OCI-LY1 (cell line): ENCODE measurements around the gene BCAR1.

Experiments used
- EZH2 ChIP-seq: fragments of 200-600 bp; sonication (generic), shearing (Covaris generic); IDR thresholded peaks from 2 replicates; pipeline ENCODE4 v1.8.0; 2017; ENCODE audit warnings: borderline replicate concordance, mixed run types, mild to moderate bottlenecking, antibody characterized with exemption, low read length, moderate library complexity, mixed read lengths
- TF ChIP-seq, protein P1 (sequence below): fragments of 200-600 bp; sonication (generic), shearing (Covaris generic); IDR thresholded peaks from 2 replicates; pipeline ENCODE4 v1.5.1; 2017; ENCODE audit warnings: mild to moderate bottlenecking, antibody characterized with exemption, low read length, moderate library complexity, mixed read lengths

DNA sequence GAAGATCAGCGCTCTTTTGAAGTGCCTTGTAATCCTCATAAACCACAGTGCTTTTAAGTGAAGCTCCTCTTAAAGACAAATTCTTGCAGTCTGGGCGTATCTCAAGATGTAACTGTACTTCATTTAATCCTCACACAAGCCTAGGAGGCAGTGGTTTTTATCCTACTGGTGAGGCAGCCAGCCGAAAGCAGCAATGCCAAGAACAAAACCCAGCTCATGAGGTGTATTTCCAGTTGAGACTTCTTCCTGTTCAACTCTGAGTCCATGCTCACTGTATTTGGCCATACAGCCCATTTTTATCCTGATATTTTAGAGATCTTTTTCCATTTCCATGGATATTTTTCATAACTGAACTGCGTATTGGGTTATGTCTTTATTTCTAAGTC lies 58.2 kb downstream of the BCAR1 start:
- TF ChIP-seq EZH2 = no peak
- TF ChIP-seq, protein P1, sequence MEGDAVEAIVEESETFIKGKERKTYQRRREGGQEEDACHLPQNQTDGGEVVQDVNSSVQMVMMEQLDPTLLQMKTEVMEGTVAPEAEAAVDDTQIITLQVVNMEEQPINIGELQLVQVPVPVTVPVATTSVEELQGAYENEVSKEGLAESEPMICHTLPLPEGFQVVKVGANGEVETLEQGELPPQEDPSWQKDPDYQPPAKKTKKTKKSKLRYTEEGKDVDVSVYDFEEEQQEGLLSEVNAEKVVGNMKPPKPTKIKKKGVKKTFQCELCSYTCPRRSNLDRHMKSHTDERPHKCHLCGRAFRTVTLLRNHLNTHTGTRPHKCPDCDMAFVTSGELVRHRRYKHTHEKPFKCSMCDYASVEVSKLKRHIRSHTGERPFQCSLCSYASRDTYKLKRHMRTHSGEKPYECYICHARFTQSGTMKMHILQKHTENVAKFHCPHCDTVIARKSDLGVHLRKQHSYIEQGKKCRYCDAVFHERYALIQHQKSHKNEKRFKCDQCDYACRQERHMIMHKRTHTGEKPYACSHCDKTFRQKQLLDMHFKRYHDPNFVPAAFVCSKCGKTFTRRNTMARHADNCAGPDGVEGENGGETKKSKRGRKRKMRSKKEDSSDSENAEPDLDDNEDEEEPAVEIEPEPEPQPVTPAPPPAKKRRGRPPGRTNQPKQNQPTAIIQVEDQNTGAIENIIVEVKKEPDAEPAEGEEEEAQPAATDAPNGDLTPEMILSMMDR = no peak
